GM12874 (cell line): ENCODE data around the gene GMPS.

Experiments used
- CTCF ChIP-seq: IDR thresholded peaks from 2 replicates; pipeline ENCODE4 v1.5.1; 2011; ENCODE audit warnings: low read depth, mild to moderate bottlenecking, control low read depth, low read length, moderate library complexity; ENCODE audit not compliant: insufficient read depth

The GMPS gene

GRCh38 chr3:155906900-155907299 is 36.5 kb downstream of the GMPS start:
- TF ChIP-seq CTCF: no peak

GRCh38 chr3:155908086-155908485 is 37.6 kb downstream of the GMPS start:
- no peak for TF ChIP-seq CTCF

- TF ChIP-seq CTCF: no peak
Observed at GRCh38 chr3:155908605-155909004, 38.2 kb downstream of the GMPS start.

- TF ChIP-seq CTCF: no peak
Observed at GRCh38 chr3:155912090-155912489, 41.6 kb downstream of the GMPS start.

GRCh38 chr3:155912579-155913190 is 42.2 kb downstream of the GMPS start:
- no peak for TF ChIP-seq CTCF

- no peak for TF ChIP-seq CTCF
Observed at GRCh38 chr3:155917781-155918180, 47.3 kb downstream of the GMPS start.

- no peak for TF ChIP-seq CTCF
Observed at GRCh38 chr3:155919728-155920127, 49.3 kb downstream of the GMPS start.

GRCh38 chr3:155921486-155921885 is 51.0 kb downstream of the GMPS start:
- TF ChIP-seq CTCF: no peak
